Left lung (tissue), 10 donors: ENCODE data around the gene ASIP. TPM values are rescaled to one million over a fixed set of nuclear protein-coding genes. Genes with fewer than 3 reads are reported as not detected.
"Not testable (repeated sequence)": the region's sequence is repeated elsewhere in the genome, so short reads cannot be mapped to it uniquely, and the experiment has no call there.

ENCODE experiments used
- ATAC-seq: fragments of 200-7000 bp; cut with Tn5 transposase; one replicate; pipeline ENCODE4 v1.9.1; 2020; ENCODE audit warnings: moderate library complexity
- DNase-seq, 4 donors: peaks; one replicate each; pipeline ENCODE4 v3.0.0-alpha.2; 2013 to 2020
- H3K27ac ChIP-seq, 2 donors: fragments of 200-600 bp; sonication (generic) in 1 of 2; one replicate each; pipeline versions ENCODE4 v1.5.0 to v1.8.0; 2020 to 2021
- H3K27me3 ChIP-seq, 2 donors: fragments of 200-600 bp; sonication (generic) in 1 of 2; one replicate each; pipeline versions ENCODE4 v1.5.0 to v1.8.0; 2020 to 2021
- H3K36me3 ChIP-seq, 2 donors: fragments of 200-600 bp; sonication (generic) in 1 of 2; one replicate each; pipeline versions ENCODE4 v1.5.0 to v1.8.0; 2020 to 2021
- H3K4me1 ChIP-seq, 2 donors: fragments of 200-600 bp; one replicate each; pipeline ENCODE4 v1.8.0; 2021
- H3K4me3 ChIP-seq, 2 donors: fragments of 200-600 bp; sonication (generic) in 1 of 2; one replicate each; pipeline versions ENCODE4 v1.5.0 to v1.8.0; 2020 to 2021; ENCODE audit warnings: mild to moderate bottlenecking in 1 of 2
- H3K9me3 ChIP-seq, 2 donors: fragments of 200-600 bp; sonication (generic) in 1 of 2; one replicate each; pipeline versions ENCODE4 v1.5.0 to v1.8.0; 2020 to 2021
- CTCF ChIP-seq, 2 donors: fragments of 200-600 bp; sonication (generic) in 1 of 2; IDR thresholded peaks; one replicate each; pipeline versions ENCODE4 v1.5.0 to v1.8.0; 2021; ENCODE audit warnings: antibody characterized with exemption in 2 of 2
- intact Hi-C, 2 donors: fragments of 100-400 bp; cut with DNase I; formaldehyde crosslinking; loops; one replicate each; pipeline versions ENCODE4 v1.11.2 to v1.14.2; 2022
- polyA plus RNA-seq, 6 donors: library from polyadenylated mRNA; unstranded; fragments of 120-200 nt; gene quantifications; one replicate each; pipeline ENCODE4 v1.2.1, GENCODE V29; 2013; ENCODE audit not compliant: insufficient read length in 6 of 6
- total RNA-seq, 2 donors: library from RNA; stranded (reverse); fragmentation: NEBNext Ultra II Directional; extraction: Animal tissue kit (Norgen Biotek cat#: 25700); gene quantifications; one replicate each; pipeline ENCODE4 v1.2.1, GENCODE V29; 2021
- donor health status: DM: no; HTN: yes; CAD: no.
- donor health status: DM: no; HTN: no; CAD: no.

Gene ASIP
- total and polyA plus RNA-seq, 8 donors, result 0.29 to 0.79 (median 0.36) TPM; not detected in 4

GRCh38 chr20:34260208-34260942 is 19.2 kb downstream of the ASIP start:
- Histone ChIP-seq H3K4me3 (no peak overlapping the region), H3K4me1 (peaks cover 0 to 16% of the 10 kb centered on the region in 2 donors), H3K36me3 (no peaks in the 10 kb centered on the region), H3K27ac (no peak overlapping the region), H3K27me3 (no peaks in the 10 kb centered on the region), H3K9me3 (no peaks in the 10 kb centered on the region)
- intact Hi-C loops, result no loop called here
- ATAC-seq (no peak), DNase-seq (no peak)
- TF ChIP-seq CTCF (IDR thresholded peaks at IDR 0.05), result no peak

- Histone ChIP-seq H3K27me3 (no peaks in the 10 kb centered on the region), H3K9me3 (no peaks in the 10 kb centered on the region), H3K4me1 (peaks cover 0 to 16% of the 10 kb centered on the region in 2 donors), H3K36me3 (no peaks in the 10 kb centered on the region), H3K27ac (peak overlapping the region; percentile 46 to 67), H3K4me3 (no peak overlapping the region)
- TF ChIP-seq CTCF (IDR thresholded peaks at IDR 0.05), result no peak
- peak in 2 of 4 donors; percentile 15 to 50 for DNase-seq
- peak; percentile 76 for ATAC-seq
- intact Hi-C loops, result no loop called here
These were observed 21.5 kb downstream of the ASIP start for GRCh38 chr20:34262488-34263288.

GRCh38 chr20:34263468-34263867 is 22.2 kb downstream of the ASIP start:
- H3K4me1 ChIP-seq, result peaks cover 0 to 19% of the 10 kb centered on the region in 2 donors
- H3K27me3 ChIP-seq, H3K27ac ChIP-seq, ATAC-seq, H3K4me3 ChIP-seq, intact Hi-C loops, H3K9me3 ChIP-seq, DNase-seq, H3K36me3 ChIP-seq: not testable (repeated sequence)

- H3K27me3 ChIP-seq, result peaks cover 0 to 9% of the 10 kb centered on the region in 2 donors
- intact Hi-C loops, result no loop called here
- no peak overlapping the region for H3K27ac ChIP-seq
- H3K4me3 ChIP-seq, result no peak overlapping the region
- no peak for TF ChIP-seq CTCF (IDR thresholded peaks at IDR 0.05)
- DNase-seq (no peak), ATAC-seq (no peak)
- peaks cover 0 to 26% of the 10 kb centered on the region in 2 donors for H3K4me1 ChIP-seq
- H3K9me3 ChIP-seq, result no peaks in the 10 kb centered on the region
- H3K36me3 ChIP-seq, result no peaks in the 10 kb centered on the region
These were observed 22.9 kb downstream of the ASIP start for GRCh38 chr20:34264141-34264540.

- DNase-seq (no peak), ATAC-seq (no peak)
- H3K27ac ChIP-seq, result no peak overlapping the region
- no peak overlapping the region for H3K4me3 ChIP-seq
- H3K27me3 ChIP-seq, result peaks cover 0 to 13% of the 10 kb centered on the region in 2 donors
- H3K9me3 ChIP-seq, result no peaks in the 10 kb centered on the region
- intact Hi-C loops, result no loop called here
- peaks cover 0 to 4% of the 10 kb centered on the region in 2 donors for H3K36me3 ChIP-seq
- H3K4me1 ChIP-seq, result peaks cover 0 to 19% of the 10 kb centered on the region in 2 donors
- TF ChIP-seq CTCF (IDR thresholded peaks at IDR 0.05), result no peak
These were observed 26.9 kb downstream of the ASIP start for GRCh38 chr20:34268145-34268544.
